HG02798 (cell line): Measurements from ENCODE around the gene RABGGTA.
"Not testable (repeated sequence)": the region's sequence is repeated elsewhere in the genome, so short reads cannot be mapped to it uniquely, and the experiment has no call there.

Source experiments
- ATAC-seq: cut with Tn5 transposase; IDR thresholded peaks from one replicate; pipeline ENCODE4 v1.9.1; 2021; ENCODE audit warnings: mild to moderate bottlenecking; ENCODE audit not compliant: unreplicated experiment, poor library complexity

RABGGTA gene

DNA sequence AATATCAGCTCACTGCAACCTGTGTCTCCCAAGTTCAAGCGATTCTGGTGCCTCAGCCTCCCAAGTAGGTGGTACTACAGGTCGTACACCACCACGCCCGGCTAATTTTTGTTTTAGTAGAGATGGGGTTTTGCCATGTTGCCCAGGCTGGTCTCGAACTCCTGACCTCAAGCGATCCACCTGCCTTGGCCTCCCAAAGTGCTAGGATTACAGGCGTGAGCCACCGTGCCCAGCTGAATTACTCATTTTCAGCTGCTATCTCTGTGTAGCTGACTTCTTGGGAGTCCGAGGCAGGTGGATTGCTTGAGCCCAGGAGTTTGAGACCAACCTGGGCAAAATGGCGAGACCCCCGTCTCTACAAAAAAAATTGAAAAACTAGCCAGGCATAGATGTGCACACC lies 26.0 kb downstream of the RABGGTA start:
- not testable (repeated sequence) for ATAC-seq

DNA sequence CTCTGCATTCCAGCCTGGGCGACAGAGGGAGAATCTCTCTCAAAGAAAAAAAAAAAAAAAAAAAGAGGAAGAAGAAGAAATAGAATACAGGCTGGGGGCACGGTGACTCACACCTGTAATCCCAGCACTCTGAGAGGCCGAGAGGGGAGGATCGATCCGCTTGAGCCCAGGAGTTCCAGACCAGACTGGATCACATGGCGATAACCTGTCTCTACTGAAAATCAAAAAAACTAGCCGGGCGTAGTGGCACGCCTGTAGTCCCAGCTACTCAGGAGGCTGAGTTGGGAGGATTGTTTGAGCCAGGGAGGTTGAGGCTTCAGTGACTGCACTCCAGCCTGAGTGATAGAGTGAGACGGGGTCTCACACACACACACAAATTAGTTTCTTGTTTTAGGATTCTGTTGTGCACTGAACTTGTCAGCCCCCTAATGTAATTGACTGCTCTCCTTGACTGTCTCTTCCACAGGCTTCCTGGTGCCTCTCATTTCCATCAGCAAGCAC lies 28.0 kb downstream of the RABGGTA start:
- no peak for ATAC-seq

DNA sequence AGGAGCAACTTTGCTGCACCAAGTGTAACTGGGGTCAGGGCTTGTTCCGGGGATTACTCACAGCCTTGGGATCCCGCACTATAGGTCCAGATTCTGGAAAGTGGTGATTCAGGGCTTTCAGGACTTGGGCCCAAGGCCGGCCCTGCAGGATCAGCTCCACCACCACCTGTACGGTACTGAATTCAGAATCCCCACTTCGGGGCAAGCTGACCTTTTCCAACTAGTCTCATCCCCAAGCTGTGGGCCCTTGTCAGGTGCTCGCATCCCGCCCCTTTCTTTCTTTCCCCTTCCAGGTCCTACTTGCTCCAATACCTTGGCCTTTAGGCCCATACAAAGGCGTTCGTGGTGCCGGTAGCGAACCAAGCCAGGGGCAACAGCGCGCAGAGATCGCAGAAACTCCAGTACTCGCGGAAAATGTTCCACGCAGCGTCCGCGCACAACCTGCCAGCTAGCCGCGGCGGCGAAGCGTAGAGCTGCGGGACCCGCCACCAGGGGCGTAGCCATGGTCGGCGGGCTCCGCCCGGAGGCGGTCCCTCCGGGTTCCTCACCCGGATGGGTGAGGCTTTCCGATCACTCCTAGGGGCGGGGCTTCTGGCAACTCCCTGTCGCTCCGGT lies 29.5 kb downstream of the RABGGTA start:
- peak; percentile 85 for ATAC-seq

DNA sequence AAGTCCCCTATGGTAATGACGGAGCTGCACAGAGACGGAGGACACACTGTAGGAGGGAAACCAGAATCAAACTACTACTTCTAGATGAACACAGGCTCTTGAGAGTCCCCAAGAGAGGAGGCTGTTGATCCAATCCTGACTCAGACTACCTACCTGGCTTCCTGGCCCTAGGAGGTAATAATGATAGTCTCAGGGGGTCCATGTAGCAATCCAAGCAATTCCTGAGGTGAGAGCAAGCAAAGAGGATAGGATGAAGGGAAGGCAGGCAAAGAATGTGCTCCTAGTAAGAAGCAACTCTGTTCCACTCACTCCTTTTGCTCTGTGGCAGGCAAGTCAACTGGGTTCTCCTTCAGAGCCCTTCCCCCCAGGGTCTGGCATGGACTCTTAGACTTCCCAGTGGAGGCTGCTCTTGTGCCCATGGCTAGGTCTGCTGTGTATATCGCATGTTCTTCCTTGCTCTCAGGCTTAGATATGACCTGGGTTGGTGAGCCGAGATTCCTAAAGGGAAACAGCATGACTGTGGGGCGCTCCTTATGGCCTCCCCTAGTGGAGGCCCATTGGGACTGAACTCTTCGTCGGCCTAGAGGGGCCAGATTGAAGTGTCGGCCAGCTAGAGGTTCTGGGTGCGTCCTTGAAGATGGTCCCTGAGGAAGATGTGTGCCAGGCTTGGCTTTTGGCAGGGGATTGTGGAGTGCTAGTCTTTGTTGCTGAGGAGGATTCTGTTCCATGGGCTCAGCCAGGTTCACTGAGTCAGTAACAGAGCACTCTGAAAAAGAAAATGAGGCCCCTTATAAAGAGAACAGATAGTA lies 31.1 kb downstream of the RABGGTA start:
- no peak for ATAC-seq

DNA sequence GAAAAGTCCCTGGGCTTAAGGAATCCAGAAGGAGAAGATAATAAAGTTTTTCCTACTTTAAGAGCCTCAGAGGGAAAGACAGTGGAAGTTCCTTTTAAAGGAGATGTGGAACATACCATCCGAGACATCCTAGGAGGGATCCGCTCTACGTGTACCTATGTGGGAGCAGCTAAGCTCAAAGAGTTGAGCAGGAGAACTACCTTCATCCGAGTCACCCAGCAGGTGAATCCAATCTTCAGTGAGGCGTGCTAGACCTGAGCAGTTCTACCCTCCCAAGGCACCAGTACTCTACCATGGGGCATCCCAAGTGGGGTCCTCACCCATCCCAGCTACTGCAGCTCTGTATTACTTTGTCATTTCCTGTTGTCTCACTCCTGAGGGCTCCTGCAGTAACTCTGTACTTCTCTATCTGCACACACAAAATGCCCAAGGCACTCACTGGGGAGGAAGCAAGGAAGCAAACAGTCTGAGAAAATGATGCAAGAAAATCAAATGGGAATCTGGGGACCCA lies 32.8 kb downstream of the RABGGTA start:
- no peak for ATAC-seq

DNA sequence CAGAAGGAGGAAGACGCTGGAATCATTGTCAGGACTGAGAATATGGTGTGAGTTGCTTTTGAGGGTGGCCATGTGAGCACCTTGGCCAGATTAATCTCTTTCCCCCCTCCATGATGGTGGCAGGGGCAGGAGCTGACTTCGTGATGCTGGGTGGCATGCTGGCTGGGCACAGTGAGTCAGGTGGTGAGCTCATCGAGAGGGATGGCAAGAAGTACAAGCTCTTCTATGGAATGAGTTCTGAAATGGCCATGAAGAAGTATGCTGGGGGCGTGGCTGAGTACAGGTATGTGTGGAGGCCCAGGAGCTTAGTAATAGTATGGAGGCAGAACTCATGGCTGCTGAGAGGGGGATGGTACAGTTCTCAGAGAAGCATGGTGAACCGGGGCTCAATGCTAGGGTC lies 33.3 kb downstream of the RABGGTA start:
- no peak for ATAC-seq

DNA sequence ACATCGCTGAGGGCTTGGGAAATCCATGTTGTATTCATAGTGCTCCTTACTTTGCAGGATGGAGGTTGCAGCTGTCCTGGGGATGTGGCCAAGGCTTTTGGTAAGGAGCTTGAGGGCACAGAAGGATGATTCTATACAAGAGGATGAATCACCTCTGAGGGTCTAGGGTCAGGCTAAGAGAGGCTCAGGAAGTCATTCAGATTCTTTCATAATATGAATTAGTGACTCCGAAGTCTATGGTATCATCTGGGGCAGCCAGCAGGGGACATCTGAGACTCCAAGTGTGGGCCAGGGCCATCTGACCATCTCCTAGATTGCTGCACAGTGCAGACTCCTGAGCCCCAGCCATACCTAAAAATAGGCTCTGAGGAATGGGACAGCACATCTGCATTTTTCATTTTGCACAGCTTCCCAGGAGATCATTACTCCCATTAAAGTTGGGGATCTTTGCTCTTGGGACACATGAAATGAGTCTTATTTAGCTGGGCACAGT lies 33.9 kb downstream of the RABGGTA start:
- no peak for ATAC-seq

DNA sequence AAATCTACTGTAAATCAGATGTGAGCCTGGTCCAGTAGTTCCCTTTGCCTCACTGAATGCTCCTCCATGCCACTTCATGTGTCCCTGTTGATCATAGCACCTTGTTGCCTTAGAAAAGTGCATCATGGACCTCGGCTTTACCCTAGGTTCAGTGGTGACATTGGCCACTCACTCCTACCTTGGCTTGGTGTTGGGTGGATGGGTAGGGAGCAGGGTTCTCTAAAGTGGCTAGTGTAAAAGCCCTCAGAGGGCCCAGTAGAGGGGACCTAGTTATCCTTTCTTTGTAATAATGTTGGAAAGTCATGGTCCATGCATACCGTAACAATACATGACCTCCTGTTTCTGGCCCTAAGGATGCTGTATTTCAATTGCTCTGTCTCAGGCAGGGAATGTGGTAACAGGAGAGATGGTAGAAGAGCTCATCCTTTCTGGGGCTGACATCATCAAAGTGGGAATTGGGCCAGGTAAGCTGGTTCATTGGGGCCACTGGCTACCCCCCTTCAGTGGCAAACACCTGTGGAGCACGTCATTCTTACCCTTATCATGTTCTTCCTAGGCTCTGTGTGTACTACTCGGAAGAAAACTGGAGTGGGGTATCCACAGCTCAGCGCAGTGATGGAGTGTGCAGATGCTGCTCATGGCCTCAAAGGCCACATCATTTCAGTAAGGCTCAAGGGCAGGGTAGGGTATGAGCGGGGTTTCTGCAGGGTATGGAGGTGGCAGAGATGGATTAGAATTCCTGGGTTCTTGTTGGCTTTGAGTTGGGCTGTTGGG lies 34.5 kb downstream of the RABGGTA start:
- ATAC-seq: no peak

DNA sequence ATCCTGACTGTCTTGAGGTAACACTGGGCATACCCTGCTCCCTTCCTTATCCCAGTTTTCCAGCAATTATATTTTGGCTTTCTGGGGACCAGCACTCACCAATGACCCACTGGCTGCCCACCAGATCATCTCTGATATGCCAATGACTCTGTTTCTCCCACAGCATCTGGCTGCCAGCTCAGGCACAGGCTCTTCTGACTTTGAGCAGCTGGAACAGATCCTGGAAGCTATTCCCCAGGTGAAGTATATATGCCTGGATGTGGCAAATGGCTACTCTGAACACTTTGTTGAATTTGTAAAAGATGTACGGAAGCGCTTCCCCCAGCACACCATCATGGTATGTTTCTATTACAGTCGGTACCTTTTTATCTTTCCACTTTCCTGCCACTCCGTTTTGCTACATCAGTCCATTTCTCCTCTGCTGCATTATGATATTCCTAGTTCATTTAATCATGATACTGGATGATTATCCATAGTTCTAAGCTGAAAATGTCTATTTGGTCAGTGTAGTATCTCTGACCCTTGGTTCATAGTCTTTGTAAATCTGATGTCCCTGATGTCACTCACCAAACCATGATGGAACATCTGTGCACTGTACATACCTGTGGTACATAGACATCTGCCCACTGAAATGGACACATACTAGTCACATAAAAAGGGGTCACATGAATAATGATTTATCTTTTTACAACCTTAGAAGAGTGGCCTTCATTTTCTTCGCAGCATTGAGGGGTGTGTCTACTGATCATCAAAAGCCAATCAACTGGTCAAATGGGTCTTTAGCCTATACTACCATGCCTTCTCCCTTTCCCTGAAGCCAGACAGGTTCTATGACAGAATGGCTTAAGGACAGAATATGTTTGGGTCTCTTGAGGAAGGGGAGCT lies 35.4 kb downstream of the RABGGTA start:
- ATAC-seq: no peak

DNA sequence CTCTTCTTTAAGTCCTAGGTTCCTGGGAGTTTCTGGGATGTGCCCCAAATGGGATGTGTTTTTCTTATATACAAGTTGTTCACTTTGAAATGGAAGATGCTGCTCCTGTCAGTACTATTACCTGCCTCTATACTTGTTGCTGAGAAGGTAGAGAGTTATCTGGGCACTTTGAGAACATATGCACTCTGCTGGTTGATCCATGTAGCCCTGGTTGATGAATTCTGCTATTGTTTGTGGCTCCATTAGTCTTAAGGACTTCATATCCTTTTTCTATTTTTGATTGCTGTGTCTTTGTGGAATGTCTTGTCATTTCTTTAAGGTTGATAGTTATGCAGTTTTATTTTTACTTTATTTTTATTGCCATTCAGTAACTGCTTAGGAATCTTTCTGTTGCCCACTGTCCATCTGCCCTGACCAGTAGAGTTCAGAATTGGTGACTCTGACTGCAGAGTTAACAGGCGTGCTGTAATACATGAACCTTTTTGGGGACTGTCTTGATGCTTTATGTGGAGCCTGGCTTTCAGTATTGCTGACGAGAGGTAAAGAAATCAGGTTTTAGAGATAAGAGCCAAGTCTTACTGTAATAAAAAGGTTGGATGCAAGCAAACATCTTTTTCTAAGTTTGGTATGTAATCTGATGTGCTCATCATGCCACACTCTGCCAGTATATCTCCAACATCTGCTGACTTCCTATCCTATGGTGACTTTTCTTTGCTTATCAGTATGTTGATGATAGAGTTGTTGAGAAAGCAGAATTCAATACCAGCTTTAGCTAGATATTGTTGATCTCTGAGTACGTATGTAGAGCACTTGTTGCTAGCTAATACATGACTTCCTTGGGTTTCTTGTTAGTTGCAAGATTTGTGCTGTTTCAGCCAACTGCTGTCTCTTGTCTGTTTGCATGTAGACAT lies 37.0 kb downstream of the RABGGTA start:
- ATAC-seq: no peak

DNA sequence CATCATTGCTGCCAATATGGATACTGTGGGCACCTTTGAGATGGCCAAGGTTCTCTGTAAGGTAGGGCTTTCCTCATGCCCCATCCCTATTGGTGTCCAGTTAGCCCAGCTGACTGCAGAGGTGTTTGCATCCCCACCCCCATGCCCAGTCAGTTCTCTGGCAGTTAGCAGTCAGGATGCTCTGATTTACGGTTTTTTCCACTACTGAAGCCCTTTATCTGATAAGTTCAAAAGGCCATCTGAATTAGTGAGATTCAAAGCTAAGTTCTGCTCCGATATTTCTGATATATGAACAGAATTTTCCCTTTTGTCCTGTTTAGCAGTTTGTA lies 37.9 kb downstream of the RABGGTA start:
- ATAC-seq: no peak

DNA sequence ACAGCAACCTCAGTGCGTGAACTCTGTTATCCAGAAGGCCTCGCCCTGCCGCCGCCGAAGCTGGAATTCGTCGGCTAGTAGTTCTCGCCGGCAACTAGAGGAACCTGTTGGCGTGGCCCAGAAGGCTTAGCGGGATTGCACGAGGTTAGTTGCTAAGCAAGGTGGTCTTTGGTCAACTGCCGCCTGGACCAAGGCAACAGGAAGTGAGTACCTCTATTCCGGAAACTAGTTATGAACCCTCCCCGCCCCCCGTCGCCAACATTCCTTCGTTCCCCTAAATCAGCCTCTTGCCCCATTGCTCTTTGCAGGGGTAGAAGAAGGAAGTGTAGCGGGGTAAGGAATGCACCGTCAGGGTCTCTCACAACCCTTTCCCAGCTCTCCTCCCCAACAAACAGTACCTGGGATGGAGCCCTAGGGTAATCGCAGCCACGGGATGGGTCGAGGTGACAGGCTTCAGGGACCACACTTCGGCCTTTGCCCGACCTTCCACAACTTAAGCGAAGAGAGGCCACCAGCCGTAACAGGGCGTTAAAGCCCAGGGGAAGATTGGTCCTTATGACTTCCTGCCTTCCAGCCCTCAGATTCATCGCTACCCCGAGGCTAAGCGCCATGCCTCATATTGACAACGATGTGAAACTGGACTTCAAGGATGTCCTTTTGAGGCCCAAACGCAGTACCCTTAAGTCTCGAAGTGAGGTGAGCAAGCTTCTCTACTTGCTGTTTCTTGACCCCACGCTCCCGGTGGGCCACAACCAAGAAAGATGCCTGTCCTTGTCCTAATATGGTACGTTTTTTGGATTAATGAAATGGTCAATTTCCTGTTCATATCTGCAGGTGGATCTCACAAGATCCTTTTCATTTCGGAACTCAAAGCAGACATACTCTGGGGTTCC lies 38.5 kb downstream of the RABGGTA start, which contains the start of gene GMPR2:
TSS of gene GMPR2 (plus strand) at position 285 of the 893 bp plus-strand sequence. CDS start at position 610, 325 bp downstream.
- peak; percentile 74 for ATAC-seq

DNA sequence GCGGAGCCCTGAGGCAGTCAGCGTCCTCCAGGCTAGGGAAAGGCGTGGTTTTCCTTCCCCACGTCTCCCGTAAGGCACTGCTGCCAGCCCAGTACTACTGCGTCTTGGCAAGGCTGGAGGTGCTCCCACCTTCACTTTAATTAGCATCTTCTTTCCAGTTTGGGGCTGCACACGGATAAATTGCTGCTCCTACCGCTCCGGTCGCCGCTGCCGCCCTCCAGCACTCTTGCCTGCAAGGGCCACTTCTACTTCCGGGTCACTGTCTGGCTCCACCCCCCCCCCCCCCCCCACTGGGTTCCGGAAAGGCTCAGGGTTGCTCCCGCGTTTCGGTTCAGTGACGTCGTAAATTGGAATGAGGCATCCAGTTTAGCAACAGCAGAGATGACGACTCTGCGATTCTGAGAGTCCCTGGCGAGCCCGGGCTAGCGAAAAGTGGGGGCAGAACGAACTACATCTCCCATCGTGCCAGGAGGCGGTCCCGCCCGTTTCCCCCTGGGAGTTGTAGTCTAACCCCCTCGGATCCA lies 39.2 kb downstream of the RABGGTA start, which contains the start of gene NEDD8:
TSS of gene NEDD8 (minus strand) at position 247 of the 524 bp plus-strand sequence. CDS start at position 147, 100 bp downstream.
- ATAC-seq: peak; percentile 77

DNA sequence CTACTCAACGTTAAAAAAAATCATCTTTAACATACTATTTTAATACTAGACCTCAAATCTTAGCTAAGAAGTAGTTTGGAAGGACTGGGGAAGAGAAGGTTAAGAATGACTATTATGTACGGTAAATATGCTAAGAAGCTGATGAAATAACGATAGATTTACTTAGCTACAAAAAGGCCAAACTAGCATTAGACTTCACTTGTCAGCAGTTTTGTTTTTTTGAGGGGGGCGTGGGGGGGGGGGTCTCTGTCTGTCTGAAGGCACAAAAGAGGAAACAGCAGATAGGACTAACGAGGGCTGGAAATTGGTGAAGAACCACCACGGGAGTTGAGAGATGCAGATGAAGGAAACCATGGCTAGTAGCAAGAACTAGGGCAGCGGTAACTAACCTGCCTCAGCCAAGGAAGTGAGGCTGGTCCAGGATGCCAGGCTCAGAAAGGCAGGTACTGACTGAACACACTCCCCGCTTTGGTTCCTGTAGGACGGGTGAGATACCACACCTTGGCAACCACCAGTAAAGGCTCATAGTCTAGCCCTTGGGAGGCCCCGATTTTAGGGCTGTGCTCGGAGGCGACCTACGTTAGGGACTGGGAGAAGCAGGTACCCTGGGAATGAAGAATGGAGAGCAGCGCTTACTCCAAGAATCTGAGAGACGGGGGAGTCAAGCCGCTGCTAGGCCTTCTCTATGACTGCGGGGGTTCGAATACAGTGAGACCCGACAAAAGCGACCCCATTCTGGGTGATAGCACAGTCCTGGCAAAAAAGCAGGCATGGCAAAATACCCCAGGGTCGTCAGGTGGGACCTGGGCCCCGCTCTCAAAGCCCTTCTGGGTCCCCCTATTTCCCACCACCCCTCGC lies 39.9 kb downstream of the RABGGTA start:
- ATAC-seq: no peak

DNA sequence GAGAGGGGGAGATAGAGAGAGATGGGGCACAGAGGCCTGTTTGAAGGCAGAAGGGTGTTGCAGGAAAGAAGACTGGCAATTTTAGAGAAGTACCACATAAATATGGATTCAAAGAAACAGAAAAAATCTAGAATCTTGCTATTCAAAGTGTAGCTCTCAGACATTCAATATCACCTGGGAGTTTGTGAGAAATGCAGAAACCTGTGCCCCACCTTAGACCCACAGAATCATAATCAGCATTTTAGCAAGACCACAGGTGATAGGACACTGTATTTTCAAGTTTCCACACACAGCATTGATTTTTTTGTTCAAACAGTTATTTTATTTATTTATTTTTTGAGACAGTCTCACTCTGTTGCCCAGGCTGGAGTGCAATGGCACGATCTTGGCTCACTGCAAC lies 42.5 kb downstream of the RABGGTA start:
- no peak for ATAC-seq

DNA sequence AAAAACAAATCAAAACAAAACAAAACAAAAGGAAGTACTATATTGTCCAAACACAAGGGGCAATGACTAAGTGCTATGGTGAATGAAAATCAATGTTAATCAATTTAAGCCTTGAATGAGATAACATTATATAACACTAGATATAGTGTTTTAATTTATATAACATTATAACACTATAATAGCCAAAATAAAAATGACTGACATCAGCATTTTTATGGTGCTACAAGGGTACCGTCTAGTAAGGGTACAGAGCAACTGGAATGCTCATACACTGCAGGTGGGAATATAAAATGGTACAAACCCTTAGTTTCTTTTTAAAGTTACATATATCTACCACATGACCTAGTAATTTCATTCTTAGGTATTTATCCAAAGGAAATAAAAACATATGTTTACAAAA lies 44.9 kb downstream of the RABGGTA start:
- ATAC-seq: no peak
